Measurements from ENCODE around the gene FAM3C. TPM values are rescaled to one million over a fixed set of nuclear protein-coding genes. Genes with fewer than 3 reads are reported as not detected.
"Not testable (repeated sequence)": the region's sequence is repeated elsewhere in the genome, so short reads cannot be mapped to it uniquely, and the experiment has no call there.

FAM3C gene
- total RNA-seq, 2 experiments from 2014 or later = 13.3 to 14.9 TPM

DNA sequence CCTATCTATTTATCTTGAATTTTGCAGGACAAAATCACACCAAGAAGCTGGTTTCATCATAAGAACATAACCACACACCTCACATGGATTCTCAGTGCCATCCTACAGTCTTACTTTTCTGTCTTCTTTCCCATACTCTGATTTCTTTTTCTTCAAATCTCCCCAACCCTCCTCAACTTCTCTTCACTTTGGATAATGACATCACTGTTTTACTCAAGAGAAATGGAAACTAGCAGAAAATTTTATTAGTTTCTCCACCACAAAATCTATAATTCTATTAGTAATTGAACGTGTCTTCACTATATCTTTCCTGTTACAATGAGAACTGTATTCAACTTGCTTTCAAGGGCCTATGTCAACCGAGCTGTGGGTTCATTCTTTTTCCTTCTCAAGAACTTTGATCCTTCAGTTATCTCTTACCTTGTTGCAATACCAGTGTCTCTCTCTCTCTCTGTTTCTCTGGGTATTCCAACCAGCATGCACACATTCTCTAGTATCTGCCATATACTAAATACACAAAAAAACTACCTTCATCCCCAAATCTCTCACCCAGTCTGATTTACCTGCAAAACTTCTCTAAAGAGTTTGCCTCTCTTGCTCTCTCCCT, 35.4 kb upstream of the FAM3C start:
- POLR2A ChIA-PET = no interaction called here
- CTCF ChIA-PET = interaction anchor here (1.0 kb wide), 1 partner anchor 102 kb away, joined by 3 read pairs; no protein-coding TSS in a partner anchor
- H3K4me3 Mint-ChIP-seq = no peak overlapping the region
- H3K27me3 Mint-ChIP-seq = no peaks in the 10 kb centered on the region
- H3K36me3 Mint-ChIP-seq (ENCODE audit: low read depth) = no peaks in the 10 kb centered on the region
- ATAC-seq (no peak), DNase-seq (no peak)
- intact Hi-C loops (cut with DNase I, micrococcal nuclease) = no loop called here
- H3K9me3 Mint-ChIP-seq (ENCODE audit: low read depth) = no peaks in the 10 kb centered on the region
- H3K27ac Mint-ChIP-seq = no peak overlapping the region
- no peaks in the 10 kb centered on the region for H3K4me1 Mint-ChIP-seq

DNA sequence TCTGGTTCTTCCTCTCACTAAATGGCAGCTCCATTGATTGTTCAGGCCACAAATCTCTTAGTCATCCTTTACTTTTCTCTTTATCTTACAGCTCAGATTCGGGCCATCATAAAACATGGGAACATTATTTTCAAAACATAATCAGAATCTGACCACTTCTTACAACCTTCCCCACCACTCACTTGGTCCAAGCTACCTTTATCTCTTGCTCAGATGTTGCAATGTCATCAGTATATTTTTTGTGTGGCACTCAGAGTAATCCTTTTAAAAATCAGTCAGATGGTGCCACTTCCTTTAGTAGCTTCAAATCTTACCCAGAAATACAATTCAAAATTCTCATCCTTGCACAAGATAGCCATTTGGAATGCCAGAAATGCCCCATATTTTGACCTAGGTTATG, 34.5 kb upstream of the FAM3C start:
- Mint-ChIP-seq H3K36me3 (ENCODE audit: low read depth) (no peaks in the 10 kb centered on the region), H3K27ac (no peak overlapping the region), H3K4me3 (no peak overlapping the region), H3K27me3 (peaks cover 2% of the 10 kb centered on the region), H3K9me3 (ENCODE audit: low read depth) (no peaks in the 10 kb centered on the region), H3K4me1 (no peaks in the 10 kb centered on the region)
- intact Hi-C loops (cut with DNase I, micrococcal nuclease) = no loop called here
- ChIA-PET CTCF (interaction anchor here (0.6 to 1.0 kb wide), 2 partner anchors 34 to 101 kb away, joined by 3 read pairs; no protein-coding TSS in a partner anchor), POLR2A (no interaction called here)
- DNase-seq (no peak), ATAC-seq (no peak)

DNA sequence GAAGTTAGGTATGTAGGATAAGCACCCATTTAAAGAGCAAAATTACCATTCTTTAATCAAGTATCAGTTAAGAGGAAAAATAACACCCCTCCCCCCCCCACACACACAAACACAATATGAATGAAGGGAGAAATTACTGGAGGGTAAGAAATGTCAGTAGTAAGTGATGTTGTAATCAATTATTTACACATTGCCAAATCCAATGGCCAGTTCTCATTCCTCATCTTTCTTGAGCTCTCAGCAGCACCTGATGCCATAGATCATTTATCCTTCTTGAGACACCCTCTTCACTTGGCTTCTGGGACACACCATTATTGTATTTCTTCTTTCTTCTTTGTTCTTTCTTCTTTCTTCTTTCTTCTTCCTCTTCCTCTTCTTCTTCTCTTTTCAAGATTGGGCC, 33.7 kb upstream of the FAM3C start:
- Mint-ChIP-seq H3K9me3 (ENCODE audit: low read depth) (no peaks in the 10 kb centered on the region), H3K27ac (no peak overlapping the region), H3K4me3 (no peak overlapping the region), H3K36me3 (ENCODE audit: low read depth) (no peaks in the 10 kb centered on the region), H3K4me1 (no peaks in the 10 kb centered on the region), H3K27me3 (peaks cover 3% of the 10 kb centered on the region)
- DNase-seq (no peak), ATAC-seq (no peak)
- intact Hi-C loops (cut with DNase I, micrococcal nuclease) = no loop called here
- ChIA-PET POLR2A (no interaction called here), CTCF (no interaction called here)

DNA sequence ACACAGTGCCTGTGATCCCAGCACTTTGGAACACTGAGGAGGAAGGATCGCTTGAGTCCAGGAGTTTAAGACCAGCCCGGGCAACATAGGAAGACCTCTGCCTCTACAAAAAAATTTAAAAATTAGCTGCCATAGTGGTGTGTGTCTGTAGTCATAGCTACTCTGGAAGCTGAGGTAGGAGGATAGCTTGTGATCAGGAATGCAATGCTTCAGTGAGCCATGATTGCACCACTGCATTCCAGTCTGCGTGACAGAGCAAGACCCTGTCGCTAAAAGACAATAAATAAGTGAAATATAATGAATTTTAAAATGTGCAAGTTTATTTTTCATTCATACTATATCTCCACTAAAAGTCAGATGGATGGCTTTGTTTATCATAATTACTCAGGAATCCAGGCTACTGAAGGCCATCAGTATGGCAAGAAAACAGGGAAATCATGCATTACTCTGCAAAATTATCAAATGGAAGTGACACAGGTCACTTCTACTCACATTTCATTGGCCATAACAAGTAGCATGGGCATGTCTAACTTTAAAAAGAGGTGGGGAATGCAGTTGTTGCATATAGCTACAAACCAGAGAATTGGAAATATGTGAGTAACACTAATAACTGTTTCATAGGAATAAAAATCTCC, 32.9 kb upstream of the FAM3C start:
- ATAC-seq = no peak

DNA sequence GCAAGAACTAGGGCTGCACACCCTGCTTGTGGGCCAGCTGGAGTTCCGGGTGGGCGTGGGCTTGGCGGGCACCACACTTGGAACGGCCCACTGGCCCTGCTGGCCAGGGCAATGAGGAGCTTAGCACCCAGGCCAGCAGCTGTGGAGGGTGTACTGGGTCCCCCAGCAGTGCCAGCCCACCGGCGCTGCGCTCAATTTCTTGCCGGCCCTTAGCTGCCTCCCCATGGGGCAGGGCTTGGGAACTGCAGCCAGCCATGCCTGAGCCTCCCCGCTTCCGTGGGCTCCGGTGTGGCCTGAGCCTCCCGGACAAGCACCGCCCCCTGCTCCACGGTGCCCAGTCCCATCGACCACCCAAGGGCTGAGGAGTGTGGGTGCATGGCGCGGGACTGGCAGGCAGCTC, 25.6 kb upstream of the FAM3C start:
- ATAC-seq; H3K4me1 Mint-ChIP-seq; intact Hi-C loops (cut with DNase I, micrococcal nuclease); CTCF ChIA-PET; H3K4me3 Mint-ChIP-seq; H3K27ac Mint-ChIP-seq; POLR2A ChIA-PET; H3K36me3 Mint-ChIP-seq (ENCODE audit: low read depth); DNase-seq; H3K9me3 Mint-ChIP-seq (ENCODE audit: low read depth); H3K27me3 Mint-ChIP-seq: not testable (repeated sequence)

More for the DNA sequence above, 32.9 kb upstream of the FAM3C start:
- no peaks in the 10 kb centered on the region for H3K36me3 Mint-ChIP-seq (ENCODE audit: low read depth)
- H3K27ac Mint-ChIP-seq = no peak overlapping the region
- H3K4me1 Mint-ChIP-seq = no peaks in the 10 kb centered on the region
- no peaks in the 10 kb centered on the region for H3K9me3 Mint-ChIP-seq (ENCODE audit: low read depth)
- peaks cover 5% of the 10 kb centered on the region for H3K27me3 Mint-ChIP-seq
- intact Hi-C loops (cut with DNase I, micrococcal nuclease) = no loop called here
- H3K4me3 Mint-ChIP-seq = no peak overlapping the region
- ChIA-PET CTCF (interaction anchor here (0.6 to 1.0 kb wide), 2 partner anchors 26 to 79 kb away, joined by 3 to 5 read pairs; no protein-coding TSS in a partner anchor), POLR2A (no interaction called here)
- no peak for DNase-seq

DNA sequence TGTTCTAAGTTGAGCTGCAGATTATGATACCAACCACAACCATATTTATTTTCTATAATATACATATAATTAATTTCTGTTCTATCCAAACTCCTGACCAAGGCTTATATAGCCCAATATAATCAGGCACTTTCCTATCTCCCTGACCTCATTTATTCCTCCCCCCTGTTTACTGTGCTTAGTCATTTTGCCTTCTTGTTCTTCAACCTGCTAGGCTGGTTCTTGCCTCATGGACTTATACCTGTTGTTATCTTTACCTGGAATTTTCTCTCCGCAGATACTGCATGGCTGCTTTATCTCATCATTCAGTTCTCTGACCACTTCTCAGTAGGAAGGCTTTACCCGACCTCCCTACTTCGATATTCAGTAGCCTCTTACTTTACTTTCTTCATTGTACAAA, 24.9 kb upstream of the FAM3C start:
- Mint-ChIP-seq H3K36me3 (ENCODE audit: low read depth) (no peaks in the 10 kb centered on the region), H3K4me3 (no peak overlapping the region), H3K27me3 (peaks cover 6% of the 10 kb centered on the region), H3K27ac (no peak overlapping the region), H3K9me3 (ENCODE audit: low read depth) (no peaks in the 10 kb centered on the region), H3K4me1 (no peaks in the 10 kb centered on the region)
- ATAC-seq (no peak), DNase-seq (no peak)
- CTCF ChIA-PET = no interaction called here
- intact Hi-C loops (cut with DNase I, micrococcal nuclease) = no loop called here
- POLR2A ChIA-PET = no interaction called here

DNA sequence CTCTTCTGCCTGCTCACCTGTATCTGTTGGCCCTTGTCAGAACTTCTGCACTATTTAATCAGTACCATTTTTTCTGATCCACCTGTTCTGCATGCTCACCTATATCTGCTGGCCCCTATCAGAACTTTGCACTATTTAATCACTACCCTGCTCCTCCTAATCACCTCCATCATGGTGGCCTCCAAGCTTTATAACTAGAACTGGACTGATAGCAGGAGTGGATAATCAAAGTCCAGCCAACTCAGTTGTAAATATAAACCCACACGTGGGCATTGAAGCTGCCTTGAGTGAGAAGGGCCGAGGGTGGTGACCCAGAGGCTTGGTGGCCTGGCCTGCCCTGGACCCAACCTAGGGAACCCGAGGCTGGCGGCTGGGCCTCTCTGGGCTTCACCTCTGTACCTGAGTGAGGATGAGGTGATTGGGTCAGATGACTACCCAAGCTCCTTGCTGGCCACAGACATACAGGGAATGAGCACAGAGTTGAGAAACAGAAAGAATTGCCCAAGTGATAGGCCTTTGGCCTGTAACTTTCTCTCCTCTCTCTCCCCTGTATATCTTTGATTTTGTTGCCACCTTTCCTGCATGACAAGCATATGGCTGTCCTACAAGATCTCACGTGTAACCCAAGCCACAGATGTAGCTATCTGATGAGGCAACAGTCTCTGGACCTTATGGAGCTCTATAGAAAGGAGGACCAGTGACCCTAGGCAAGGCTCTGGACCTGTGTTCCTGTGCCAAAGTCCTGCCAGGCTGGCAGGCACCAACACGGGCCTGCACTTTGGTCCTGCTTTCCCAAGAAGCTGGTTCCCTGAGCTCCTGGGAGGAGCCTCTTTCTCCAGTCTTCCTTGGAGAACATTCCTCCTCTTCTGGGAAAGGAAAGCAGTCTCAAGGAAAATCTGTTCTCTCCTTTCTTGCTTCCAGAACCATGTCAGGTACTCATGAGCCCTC, 23.4 kb upstream of the FAM3C start:
- Mint-ChIP-seq H3K4me3 (no peak overlapping the region), H3K4me1 (no peaks in the 10 kb centered on the region), H3K9me3 (ENCODE audit: low read depth) (no peaks in the 10 kb centered on the region), H3K27ac (no peak overlapping the region), H3K27me3 (peaks cover 5% of the 10 kb centered on the region), H3K36me3 (ENCODE audit: low read depth) (no peaks in the 10 kb centered on the region)
- DNase-seq = no peak
- ChIA-PET CTCF (no interaction called here), POLR2A (no interaction called here)
- intact Hi-C loops (cut with DNase I, micrococcal nuclease) = no loop called here
- no peak for ATAC-seq

DNA sequence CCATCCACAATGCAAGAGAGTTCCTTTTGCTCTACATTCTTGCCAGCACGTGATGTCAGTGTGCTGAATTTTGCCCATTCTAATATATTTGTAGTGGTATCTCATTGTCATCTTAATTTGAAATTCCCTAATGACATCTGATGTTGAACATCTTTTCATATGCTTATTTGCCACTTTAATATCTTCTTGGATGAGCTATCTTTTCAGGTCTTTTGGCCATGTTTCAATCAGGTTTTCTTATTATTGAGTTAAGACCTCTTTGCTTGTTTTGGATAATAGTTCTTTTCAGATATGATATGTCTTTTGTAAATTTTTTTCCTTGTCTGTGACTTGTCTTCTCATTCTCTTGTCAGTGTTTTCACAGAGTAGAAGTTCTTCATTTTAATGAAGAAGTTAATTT, 20.4 kb upstream of the FAM3C start:
- peaks cover 9% of the 10 kb centered on the region for H3K27me3 Mint-ChIP-seq
- DNase-seq = no peak
- intact Hi-C loops (cut with DNase I, micrococcal nuclease) = no loop called here
- H3K36me3 Mint-ChIP-seq (ENCODE audit: low read depth) = no peaks in the 10 kb centered on the region
- POLR2A ChIA-PET = no interaction called here
- no peak overlapping the region for H3K27ac Mint-ChIP-seq
- no peaks in the 10 kb centered on the region for H3K4me1 Mint-ChIP-seq
- no peaks in the 10 kb centered on the region for H3K9me3 Mint-ChIP-seq (ENCODE audit: low read depth)
- ATAC-seq = no peak
- no peak overlapping the region for H3K4me3 Mint-ChIP-seq
- CTCF ChIA-PET = no interaction called here

DNA sequence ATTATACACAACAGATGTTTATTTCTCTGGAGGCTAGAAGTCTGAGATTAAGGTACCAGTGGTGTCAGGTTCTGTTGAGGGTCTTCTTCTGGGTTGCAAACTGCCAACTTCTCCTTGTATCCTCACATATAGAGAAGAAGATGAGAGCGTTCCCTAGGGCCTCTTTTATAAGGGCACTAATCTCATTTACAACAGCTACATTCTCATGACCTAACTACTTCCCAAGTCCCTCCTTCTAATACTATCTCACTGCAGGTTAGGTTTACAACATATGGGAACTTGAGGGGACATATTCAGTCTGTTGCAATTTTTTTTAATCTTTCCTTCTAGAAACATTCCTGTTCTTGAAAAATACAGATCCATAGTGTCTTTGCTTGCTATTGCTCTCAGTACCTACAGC, 18.3 kb upstream of the FAM3C start:
- ChIA-PET CTCF (interaction anchor here (1.7 kb wide), 1 partner anchor 47 kb away, joined by 4 read pairs; no protein-coding TSS in a partner anchor), POLR2A (interaction anchor here (0.7 kb wide), 1 partner anchor 198 kb away, joined by 3 read pairs; no protein-coding TSS in a partner anchor)
- H3K4me3 Mint-ChIP-seq = no peak overlapping the region
- no peak for DNase-seq
- intact Hi-C loops (cut with DNase I, micrococcal nuclease) = no loop called here
- no peaks in the 10 kb centered on the region for H3K9me3 Mint-ChIP-seq (ENCODE audit: low read depth)
- H3K27ac Mint-ChIP-seq = no peak overlapping the region
- peaks cover 4% of the 10 kb centered on the region for H3K4me1 Mint-ChIP-seq
- H3K36me3 Mint-ChIP-seq (ENCODE audit: low read depth) = no peaks in the 10 kb centered on the region
- ATAC-seq = no peak
- H3K27me3 Mint-ChIP-seq = peaks cover 20% of the 10 kb centered on the region

DNA sequence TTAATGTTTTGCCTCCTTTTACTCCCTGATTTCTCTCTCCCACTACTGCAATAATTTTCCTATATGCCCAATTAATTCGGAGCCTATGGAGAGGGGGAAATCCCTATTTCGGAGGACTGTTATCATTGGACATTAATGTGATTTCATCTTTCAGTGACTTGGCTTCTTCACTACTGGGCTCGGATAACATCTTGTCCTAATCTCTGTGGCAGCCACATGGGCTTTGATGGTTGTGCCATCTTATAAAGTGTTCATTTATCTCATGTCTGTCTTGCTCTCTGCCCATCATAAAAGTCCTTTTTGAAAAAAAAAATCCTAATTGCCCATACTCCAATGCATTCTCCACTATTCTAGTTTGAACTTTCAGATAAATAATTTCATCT, 15.5 kb upstream of the FAM3C start:
- Mint-ChIP-seq H3K27me3 (peaks cover 20% of the 10 kb centered on the region), H3K4me3 (no peak overlapping the region), H3K4me1 (peaks cover 4% of the 10 kb centered on the region), H3K9me3 (ENCODE audit: low read depth) (no peaks in the 10 kb centered on the region), H3K27ac (no peak overlapping the region), H3K36me3 (ENCODE audit: low read depth) (no peaks in the 10 kb centered on the region)
- CTCF ChIA-PET = interaction anchor here (0.7 to 1.7 kb wide), 3 partner anchors 9 to 44 kb away, joined by 3 to 5 read pairs (median 3); no protein-coding TSS in a partner anchor
- no peak for ATAC-seq
- POLR2A ChIA-PET = no interaction called here
- DNase-seq = no peak
- intact Hi-C loops (cut with DNase I, micrococcal nuclease) = no loop called here

DNA sequence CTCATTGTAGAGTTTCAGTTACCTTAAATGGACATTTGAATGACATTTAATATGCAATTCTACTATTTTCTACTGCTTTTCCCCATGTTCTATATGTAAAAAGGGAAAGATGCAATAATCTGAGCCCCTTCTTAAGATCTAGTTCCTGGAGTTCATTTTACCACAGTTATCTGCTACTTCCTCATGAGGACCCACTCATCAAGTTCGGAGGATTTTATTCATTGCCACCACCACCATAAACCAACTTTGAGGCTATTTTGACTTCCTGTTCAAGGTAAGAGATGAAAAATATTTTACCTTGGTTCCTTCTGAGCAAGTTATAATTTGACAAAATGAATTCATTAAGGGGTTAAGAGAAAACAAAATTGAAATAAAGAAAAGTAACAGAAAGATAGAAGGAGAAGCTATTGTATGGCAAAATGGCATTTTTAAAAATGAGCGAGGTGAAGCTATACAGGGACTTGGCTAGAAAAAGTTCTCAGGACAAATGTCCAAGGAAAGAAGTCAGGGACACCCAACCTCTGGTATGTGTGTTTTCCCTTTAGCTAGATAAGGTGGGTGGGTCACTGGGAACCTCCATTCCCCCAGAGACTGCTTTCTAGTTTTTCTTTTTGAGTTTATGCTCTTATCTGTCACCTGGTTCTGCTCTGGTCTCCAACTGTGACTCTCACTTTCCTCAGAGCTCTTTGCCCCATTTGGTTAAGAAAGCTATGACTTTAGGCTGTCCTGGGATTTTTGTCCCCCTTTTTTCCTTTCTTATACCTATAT, 14.9 kb upstream of the FAM3C start:
- peaks cover 4% of the 10 kb centered on the region for H3K4me1 Mint-ChIP-seq
- peaks cover 20% of the 10 kb centered on the region for H3K27me3 Mint-ChIP-seq
- POLR2A ChIA-PET = no interaction called here
- ATAC-seq (no peak), DNase-seq (no peak)
- no peaks in the 10 kb centered on the region for H3K9me3 Mint-ChIP-seq (ENCODE audit: low read depth)
- H3K4me3 Mint-ChIP-seq = no peak overlapping the region
- H3K27ac Mint-ChIP-seq = no peak overlapping the region
- CTCF ChIA-PET = interaction anchor here (1.7 kb wide), 1 partner anchor 8 kb away, joined by 3 read pairs; no protein-coding TSS in a partner anchor
- intact Hi-C loops (cut with DNase I, micrococcal nuclease) = no loop called here
- H3K36me3 Mint-ChIP-seq (ENCODE audit: low read depth) = no peaks in the 10 kb centered on the region
